Uterus (tissue), 4 donors: ENCODE measurements around the gene GTF2A1. TPM values are rescaled to one million over a fixed set of nuclear protein-coding genes. Genes with fewer than 3 reads are reported as not detected.

ENCODE experiments used
- DNase-seq, 2 donors: peaks; one replicate each; pipeline ENCODE4 v3.0.0-alpha.2; 2019 to 2020
- H3K27ac ChIP-seq, 2 donors: fragments of 200-600 bp; sonication (generic); 1 replicate in 1 of 2; 2 replicates in 1 of 2; pipeline ENCODE4 v1.5.1; 2016 to 2018
- H3K27me3 ChIP-seq, 2 donors: fragments of 200-600 bp; sonication (generic); one replicate each; pipeline ENCODE4 v1.5.1; 2018 to 2019; ENCODE audit warnings: control low read depth in 1 of 2
- H3K36me3 ChIP-seq, 2 donors: fragments of 200-600 bp; sonication (generic); one replicate each; pipeline ENCODE4 v1.5.1; 2019; ENCODE audit warnings: control low read depth in 1 of 2
- H3K4me1 ChIP-seq, 2 donors: fragments of 200-600 bp; sonication (generic); one replicate each; pipeline ENCODE4 v1.5.1; 2018 to 2019; ENCODE audit warnings: control low read depth in 1 of 2
- H3K4me3 ChIP-seq, 2 donors: fragments of 200-600 bp; sonication (generic); 1 replicate in 1 of 2; 2 replicates in 1 of 2; pipeline ENCODE4 v1.5.1; 2018 to 2019; ENCODE audit warnings: mild to moderate bottlenecking in 1 of 2
- H3K9me3 ChIP-seq, 2 donors: fragments of 200-600 bp; sonication (generic); one replicate each; pipeline ENCODE4 v1.5.1; 2019; ENCODE audit warnings: control low read depth in 1 of 2
- CTCF ChIP-seq, 4 experiments: fragments of 200-600 bp in 2 of 4; fragments of 450-650 bp in 2 of 4; sonication (generic) in 2 of 4; IDR thresholded peaks; one replicate each; pipeline ENCODE4 v1.5.1; 2016 to 2019; ENCODE audit warnings: antibody characterized with exemption in 4 of 4, mild to moderate bottlenecking in 2 of 4, moderate library complexity in 1 of 4
- POLR2A ChIP-seq, 2 donors: fragments of 450-650 bp; IDR thresholded peaks; one replicate each; pipeline ENCODE4 v1.6.1; 2016; ENCODE audit warnings: antibody characterized with exemption in 2 of 2, mild to moderate bottlenecking in 1 of 2, moderate library complexity in 1 of 2
- intact Hi-C: fragments of 100-400 bp; cut with DNase I; formaldehyde crosslinking; loops from one replicate; pipeline ENCODE4 v1.15.1; 2023; ENCODE audit warnings: low total_unique reads
- total RNA-seq, 4 donors: library from RNA; depleted of rRNA in 3 of 4; stranded (reverse); fragments of >200 nt in 3 of 4; gene quantifications; one replicate each; pipeline versions ENCODE4 v1.1.0 to v1.2.4, GENCODE V29; 2014 to 2023
- donor health status: DM: yes; HTN: yes; CAD: no.

The GTF2A1 gene
- total RNA-seq, 4 donors from 2014 or later = 28.2 to 52.4 (median 35.9) TPM

GRCh38 chr14:81265636-81266169 is 44.9 kb upstream of the GTF2A1 start:
- TF ChIP-seq CTCF (IDR thresholded peaks at IDR 0.05) (no peak), POLR2A (IDR thresholded peaks at IDR 0.05) (no peak)
- Histone ChIP-seq H3K9me3 (no peaks in the 10 kb centered on the region), H3K4me3 (no peak overlapping the region), H3K27me3 (no peaks in the 10 kb centered on the region), H3K27ac (no peak overlapping the region), H3K4me1 (no peaks in the 10 kb centered on the region), H3K36me3 (no peaks in the 10 kb centered on the region)
- intact Hi-C loops = no loop called here
- no peak for DNase-seq

GRCh38 chr14:81264671-81265070 is 43.9 kb upstream of the GTF2A1 start:
- intact Hi-C loops = no loop called here
- H3K27ac ChIP-seq = no peak overlapping the region
- DNase-seq = no peak
- H3K9me3 ChIP-seq = no peaks in the 10 kb centered on the region
- H3K27me3 ChIP-seq = no peaks in the 10 kb centered on the region
- no peaks in the 10 kb centered on the region for H3K4me1 ChIP-seq
- H3K36me3 ChIP-seq = no peaks in the 10 kb centered on the region
- H3K4me3 ChIP-seq = no peak overlapping the region
- TF ChIP-seq POLR2A (IDR thresholded peaks at IDR 0.05) (no peak), CTCF (IDR thresholded peaks at IDR 0.05) (no peak)

- intact Hi-C loops = no loop called here
- TF ChIP-seq CTCF (IDR thresholded peaks at IDR 0.05) (no peak), POLR2A (IDR thresholded peaks at IDR 0.05) (no peak)
These were observed 43.1 kb upstream of the GTF2A1 start for GRCh38 chr14:81263777-81264410.

GRCh38 chr14:81261176-81261575 is 40.4 kb upstream of the GTF2A1 start:
- no peak for TF ChIP-seq CTCF (IDR thresholded peaks at IDR 0.05)
- no peak for TF ChIP-seq POLR2A (IDR thresholded peaks at IDR 0.05)
- DNase-seq = no peak
- intact Hi-C loops = no loop called here
- no peak overlapping the region for H3K27ac ChIP-seq
- H3K27me3 ChIP-seq = no peaks in the 10 kb centered on the region
- no peak overlapping the region for H3K4me3 ChIP-seq
- H3K36me3 ChIP-seq = no peaks in the 10 kb centered on the region
- H3K9me3 ChIP-seq = no peaks in the 10 kb centered on the region
- no peaks in the 10 kb centered on the region for H3K4me1 ChIP-seq

More at GRCh38 chr14:81263777-81264410, 43.1 kb upstream of the GTF2A1 start:
- no peaks in the 10 kb centered on the region for H3K9me3 ChIP-seq
- no peaks in the 10 kb centered on the region for H3K36me3 ChIP-seq
- no peak overlapping the region for H3K27ac ChIP-seq
- H3K4me3 ChIP-seq = no peak overlapping the region
- no peaks in the 10 kb centered on the region for H3K27me3 ChIP-seq
- no peaks in the 10 kb centered on the region for H3K4me1 ChIP-seq
- DNase-seq = no peak

- no peak for DNase-seq
- no peaks in the 10 kb centered on the region for H3K4me1 ChIP-seq
- H3K36me3 ChIP-seq = no peaks in the 10 kb centered on the region
- H3K9me3 ChIP-seq = no peaks in the 10 kb centered on the region
- TF ChIP-seq CTCF (IDR thresholded peaks at IDR 0.05) (no peak), POLR2A (IDR thresholded peaks at IDR 0.05) (no peak)
- intact Hi-C loops = no loop called here
- H3K27ac ChIP-seq = no peak overlapping the region
- H3K4me3 ChIP-seq = no peak overlapping the region
- H3K27me3 ChIP-seq = no peaks in the 10 kb centered on the region
These were observed 40.0 kb upstream of the GTF2A1 start for GRCh38 chr14:81260732-81261131.
